SK-N-SH treated with all-trans-retinoic acid at 6 μM for 48 hours (cell line): ENCODE data around the gene ANKRD6.

Experiments used
- ARNTL ChIP-seq: fragments of 450-650 bp; formaldehyde crosslinking; IDR thresholded peaks from 2 replicates; pipeline ENCODE4 v1.5.0; 2020; ENCODE audit warnings: low read depth, mild to moderate bottlenecking, moderate library complexity, borderline replicate concordance
- ESRRG ChIP-seq: fragments of 250-450 bp; sonication (Bioruptor Pico); IDR thresholded peaks from 2 replicates; pipeline ENCODE4 v1.6.1; 2021; ENCODE audit warnings: mild to moderate bottlenecking
- ISL1 ChIP-seq: fragments of 250-450 bp; sonication (Bioruptor Pico); IDR thresholded peaks from 2 replicates; pipeline ENCODE4 v2.1.2; 2022; ENCODE audit warnings: mild to moderate bottlenecking, moderate library complexity
- OSR1 ChIP-seq: fragments of 250-450 bp; sonication (Bioruptor Pico); IDR thresholded peaks from 2 replicates; pipeline ENCODE4 v1.8.0; 2022; ENCODE audit warnings: moderate library complexity, mild to moderate bottlenecking, inconsistent platforms
- RARB ChIP-seq: fragments of 250-450 bp; sonication (Bioruptor Pico); IDR thresholded peaks from 2 replicates; pipeline ENCODE4 v1.8.0; 2021; ENCODE audit warnings: mild to moderate bottlenecking, moderate library complexity
- TCF4 ChIP-seq: fragments of 250-450 bp; sonication (Bioruptor Pico); IDR thresholded peaks from 2 replicates; pipeline ENCODE4 v1.8.0; 2021; ENCODE audit warnings: mild to moderate bottlenecking, moderate library complexity, borderline replicate concordance
- ZC3H10 ChIP-seq: fragments of 250-450 bp; sonication (Bioruptor Pico); IDR thresholded peaks from 2 replicates; pipeline ENCODE4 v1.5.1; 2021; ENCODE audit warnings: mild to moderate bottlenecking, moderate library complexity
- ZNF565 ChIP-seq: fragments of 450-650 bp; formaldehyde crosslinking; conservative IDR thresholded peaks from 2 replicates; pipeline ENCODE4 v1.5.0; 2020; ENCODE audit warnings: low read depth, mild to moderate bottlenecking, moderate library complexity
- ZNF8 ChIP-seq: fragments of 450-650 bp; formaldehyde crosslinking; IDR thresholded peaks from 2 replicates; pipeline ENCODE4 v1.5.0; 2020; ENCODE audit warnings: mild to moderate bottlenecking, moderate library complexity
- TF ChIP-seq, protein P1 (sequence below): fragments of 250-450 bp; sonication (Bioruptor Pico); IDR thresholded peaks from 2 replicates; pipeline ENCODE4 v1.5.1; 2020; ENCODE audit warnings: low read depth, mild to moderate bottlenecking, moderate library complexity

- TF ChIP-seq ISL1 (no peak), ZC3H10 (CRISPR knock-in tag) (no peak), ARNTL (CRISPR knock-in tag) (no peak), RARB (CRISPR knock-in tag) (no peak), ESRRG (CRISPR knock-in tag) (no peak), ZNF8 (CRISPR knock-in tag) (no peak), OSR1 (CRISPR knock-in tag) (no peak), ZNF565 (CRISPR knock-in tag) (no peak), TCF4 (CRISPR knock-in tag) (no peak)
- TF ChIP-seq, protein P1, sequence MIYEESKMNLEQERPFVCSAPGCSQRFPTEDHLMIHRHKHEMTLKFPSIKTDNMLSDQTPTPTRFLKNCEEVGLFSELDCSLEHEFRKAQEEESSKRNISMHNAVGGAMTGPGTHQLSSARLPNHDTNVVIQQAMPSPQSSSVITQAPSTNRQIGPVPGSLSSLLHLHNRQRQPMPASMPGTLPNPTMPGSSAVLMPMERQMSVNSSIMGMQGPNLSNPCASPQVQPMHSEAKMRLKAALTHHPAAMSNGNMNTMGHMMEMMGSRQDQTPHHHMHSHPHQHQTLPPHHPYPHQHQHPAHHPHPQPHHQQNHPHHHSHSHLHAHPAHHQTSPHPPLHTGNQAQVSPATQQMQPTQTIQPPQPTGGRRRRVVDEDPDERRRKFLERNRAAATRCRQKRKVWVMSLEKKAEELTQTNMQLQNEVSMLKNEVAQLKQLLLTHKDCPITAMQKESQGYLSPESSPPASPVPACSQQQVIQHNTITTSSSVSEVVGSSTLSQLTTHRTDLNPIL (CRISPR knock-in tag): no peak
Observed at GRCh38 chr6:89599727-89600126, 166.8 kb downstream of the ANKRD6 start.
